ENCODE measurements around the gene IL4R. TPM values are rescaled to one million over a fixed set of nuclear protein-coding genes. Genes with fewer than 3 reads are reported as not detected.
"Not testable (repeated sequence)": the region's sequence is repeated elsewhere in the genome, so short reads cannot be mapped to it uniquely, and the experiment has no call there.

The IL4R gene
- total RNA-seq, 1 experiment from 2014 or later, result 28.9 TPM

- H3K27me3 ChIP-seq (ENCODE audit: control insufficient read depth, insufficient read depth, low read length), result no peaks in the 10 kb centered on the region
- peaks cover 7% of the 10 kb centered on the region; the same call in 1 of the 2 replicates for H3K4me1 ChIP-seq (ENCODE audit: control insufficient read depth, insufficient read depth, low read length)
- BruUV-seq (replicated peaks), result no TSS peak
- intact Hi-C loops (cut with micrococcal nuclease; ENCODE audit: unreplicated experiment) (no loop called here), in situ Hi-C loops (cut with HindIII; ENCODE audit: low pct_unique_long_range_greater_than_20kb, low sequenced_read_pairs) (no loop called here)
- TF ChIP-seq SIN3A (IDR thresholded peaks at IDR 0.05; ENCODE audit: borderline replicate concordance, insufficient read depth, low read depth, low read length) (no peak), REST (IDR thresholded peaks at IDR 0.05; ENCODE audit: insufficient read depth in 1 of 2, low read depth in 2 of 2, low read length in 1 of 2) (no peak), TCF7L2 (IDR thresholded peaks at IDR 0.05; ENCODE audit: low read depth, low read length) (no peak), POLR2AphosphoS5 (IDR thresholded peaks at IDR 0.05; ENCODE audit: low read depth, low read length) (no peak), CTCF (IDR thresholded peaks at IDR 0.05) (no peak)
- H3K9me3 ChIP-seq (ENCODE audit: control insufficient read depth, insufficient read depth, low read depth, low read length), result no peaks in the 10 kb centered on the region
- DNase-seq (ENCODE audit: low read depth, low spot score) (no peak), ATAC-seq (no peak)
- no peak overlapping the region for H3K27ac ChIP-seq (ENCODE audit: low read length)
- POLR2A ChIA-PET, result no interaction called here
- H3K4me3 ChIP-seq (ENCODE audit: low read depth in 2 of 2, low read length in 2 of 2), result no peak overlapping the region
- CTCF ChIA-PET, result no interaction called here
- H3K36me3 ChIP-seq (ENCODE audit: control insufficient read depth, insufficient read depth, low read length), result no peaks in the 10 kb centered on the region
Measured at GRCh38 chr16:27270349-27270748, 43.4 kb upstream of the IL4R start.

GRCh38 chr16:27272076-27272475 lies 41.7 kb upstream of the IL4R start:
- intact Hi-C loops (cut with micrococcal nuclease; ENCODE audit: unreplicated experiment), result no loop called here
- Histone ChIP-seq H3K36me3 (ENCODE audit: control insufficient read depth, insufficient read depth, low read length) (no peaks in the 10 kb centered on the region), H3K27me3 (ENCODE audit: control insufficient read depth, insufficient read depth, low read length) (no peaks in the 10 kb centered on the region), H3K9me3 (ENCODE audit: control insufficient read depth, insufficient read depth, low read depth, low read length) (no peaks in the 10 kb centered on the region), H3K27ac (ENCODE audit: low read length) (no peak overlapping the region), H3K4me3 (ENCODE audit: low read depth in 2 of 2, low read length in 2 of 2) (no peak overlapping the region), H3K4me1 (ENCODE audit: control insufficient read depth, insufficient read depth, low read length) (peaks cover 7% of the 10 kb centered on the region; the same call in 1 of the 2 replicates)
- CTCF ChIA-PET, result no interaction called here
- in situ Hi-C loops (cut with HindIII; ENCODE audit: low pct_unique_long_range_greater_than_20kb, low sequenced_read_pairs), result no loop called here
- TF ChIP-seq REST (IDR thresholded peaks at IDR 0.05; ENCODE audit: insufficient read depth in 1 of 2, low read depth in 2 of 2, low read length in 1 of 2) (no peak), CTCF (IDR thresholded peaks at IDR 0.05) (no peak), TCF7L2 (IDR thresholded peaks at IDR 0.05; ENCODE audit: low read depth, low read length) (no peak), POLR2AphosphoS5 (IDR thresholded peaks at IDR 0.05; ENCODE audit: low read depth, low read length) (no peak), SIN3A (IDR thresholded peaks at IDR 0.05; ENCODE audit: borderline replicate concordance, insufficient read depth, low read depth, low read length) (no peak)
- POLR2A ChIA-PET, result no interaction called here
- DNase-seq (ENCODE audit: low read depth, low spot score), result no peak
- ATAC-seq, result no peak
- no TSS peak for BruUV-seq (replicated peaks)

GRCh38 chr16:27272697-27273096 lies 41.1 kb upstream of the IL4R start:
- H3K4me1 ChIP-seq (ENCODE audit: control insufficient read depth, insufficient read depth, low read length); ATAC-seq; H3K27ac ChIP-seq (ENCODE audit: low read length); intact Hi-C loops (cut with micrococcal nuclease; ENCODE audit: unreplicated experiment); BruUV-seq (replicated peaks); H3K27me3 ChIP-seq (ENCODE audit: control insufficient read depth, insufficient read depth, low read length); H3K36me3 ChIP-seq (ENCODE audit: control insufficient read depth, insufficient read depth, low read length); DNase-seq (ENCODE audit: low read depth, low spot score); in situ Hi-C loops (cut with HindIII; ENCODE audit: low pct_unique_long_range_greater_than_20kb, low sequenced_read_pairs); CTCF ChIA-PET; H3K9me3 ChIP-seq (ENCODE audit: control insufficient read depth, insufficient read depth, low read depth, low read length); POLR2A ChIA-PET; H3K4me3 ChIP-seq (ENCODE audit: low read depth in 2 of 2, low read length in 2 of 2): not testable (repeated sequence)

Data from Panc1 (cell line).